ENCODE results near the gene TRAF5.

The TRAF5 gene

DNA sequence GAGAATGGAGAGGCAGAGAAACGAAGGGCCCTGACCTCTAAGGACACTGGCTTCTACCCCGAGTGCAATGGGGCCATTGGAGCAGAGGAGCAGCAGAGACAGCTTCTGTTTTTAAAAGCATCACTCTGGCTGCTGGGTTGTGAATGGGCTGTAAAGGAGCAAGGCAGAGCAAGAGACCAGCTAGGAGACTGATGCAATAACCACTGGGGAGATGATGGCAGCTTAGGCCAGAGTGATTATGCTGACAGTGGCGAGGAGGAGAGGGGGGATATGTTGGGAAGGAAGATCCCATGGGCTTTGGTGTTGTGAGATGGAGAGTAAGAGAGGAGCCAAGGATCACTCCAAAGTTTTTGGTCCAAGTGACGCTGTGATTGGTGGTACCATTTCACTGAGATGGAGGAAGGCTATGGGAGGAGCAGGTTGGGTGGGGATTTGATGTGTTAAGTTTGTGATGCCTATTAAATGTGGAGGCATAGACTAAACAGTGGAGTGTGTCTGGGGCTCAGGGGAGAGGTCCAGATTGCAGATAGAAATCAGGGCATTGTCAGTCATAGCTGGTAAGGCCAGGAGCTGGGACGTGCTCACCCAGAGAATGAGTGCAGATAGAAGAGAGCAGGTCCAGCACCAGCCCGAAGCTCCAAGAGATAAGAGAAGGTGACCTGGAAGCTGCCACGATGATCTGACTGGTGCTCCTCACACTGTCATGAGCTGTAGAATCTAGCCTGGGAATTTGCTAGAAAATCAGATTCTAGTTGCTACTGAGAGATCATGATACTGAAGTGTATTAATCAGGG lies 11.0 kb downstream of the TRAF5 start:
- H3K27me3 ChIP-seq (ENCODE audit: insufficient read depth, low read length, poor library complexity): no peaks in the 10 kb centered on the region
- H3K36me3 ChIP-seq (ENCODE audit: insufficient read depth, low read length): no peaks in the 10 kb centered on the region
- H3K4me2 ChIP-seq (ENCODE audit: insufficient read depth, low read length): no peak overlapping the region
- no peaks in the 10 kb centered on the region; the same call in 1 of the 2 replicates for H4K20me1 ChIP-seq (ENCODE audit: insufficient read depth, low read length)
- ATAC-seq (ENCODE audit: insufficient read depth, low read depth) (no peak), DNase-seq (no peak)
- H2AFZ ChIP-seq (ENCODE audit: low read depth, low read length): no peak overlapping the region
- no peak overlapping the region for H3K9ac ChIP-seq (ENCODE audit: low read depth, low read length)
- H3K27ac ChIP-seq (ENCODE audit: low read length): no peak overlapping the region
- no peaks in the 10 kb centered on the region for H3K9me3 ChIP-seq (ENCODE audit: insufficient read depth, low read length, severe bottlenecking)
- TF ChIP-seq, protein P1, sequence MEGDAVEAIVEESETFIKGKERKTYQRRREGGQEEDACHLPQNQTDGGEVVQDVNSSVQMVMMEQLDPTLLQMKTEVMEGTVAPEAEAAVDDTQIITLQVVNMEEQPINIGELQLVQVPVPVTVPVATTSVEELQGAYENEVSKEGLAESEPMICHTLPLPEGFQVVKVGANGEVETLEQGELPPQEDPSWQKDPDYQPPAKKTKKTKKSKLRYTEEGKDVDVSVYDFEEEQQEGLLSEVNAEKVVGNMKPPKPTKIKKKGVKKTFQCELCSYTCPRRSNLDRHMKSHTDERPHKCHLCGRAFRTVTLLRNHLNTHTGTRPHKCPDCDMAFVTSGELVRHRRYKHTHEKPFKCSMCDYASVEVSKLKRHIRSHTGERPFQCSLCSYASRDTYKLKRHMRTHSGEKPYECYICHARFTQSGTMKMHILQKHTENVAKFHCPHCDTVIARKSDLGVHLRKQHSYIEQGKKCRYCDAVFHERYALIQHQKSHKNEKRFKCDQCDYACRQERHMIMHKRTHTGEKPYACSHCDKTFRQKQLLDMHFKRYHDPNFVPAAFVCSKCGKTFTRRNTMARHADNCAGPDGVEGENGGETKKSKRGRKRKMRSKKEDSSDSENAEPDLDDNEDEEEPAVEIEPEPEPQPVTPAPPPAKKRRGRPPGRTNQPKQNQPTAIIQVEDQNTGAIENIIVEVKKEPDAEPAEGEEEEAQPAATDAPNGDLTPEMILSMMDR (IDR thresholded peaks at IDR 0.05; ENCODE audit: borderline replicate concordance, extremely low read depth, low read length, poor library complexity, severe bottlenecking): no peak
- peaks cover 12% of the 10 kb centered on the region for H3K4me1 ChIP-seq (ENCODE audit: insufficient read depth, low read length)
- H3K79me2 ChIP-seq (ENCODE audit: insufficient read depth, low read length): no peaks in the 10 kb centered on the region
- no peak overlapping the region for H3K4me3 ChIP-seq (ENCODE audit: low read depth in 1 of 2, low read length in 2 of 2)

DNA sequence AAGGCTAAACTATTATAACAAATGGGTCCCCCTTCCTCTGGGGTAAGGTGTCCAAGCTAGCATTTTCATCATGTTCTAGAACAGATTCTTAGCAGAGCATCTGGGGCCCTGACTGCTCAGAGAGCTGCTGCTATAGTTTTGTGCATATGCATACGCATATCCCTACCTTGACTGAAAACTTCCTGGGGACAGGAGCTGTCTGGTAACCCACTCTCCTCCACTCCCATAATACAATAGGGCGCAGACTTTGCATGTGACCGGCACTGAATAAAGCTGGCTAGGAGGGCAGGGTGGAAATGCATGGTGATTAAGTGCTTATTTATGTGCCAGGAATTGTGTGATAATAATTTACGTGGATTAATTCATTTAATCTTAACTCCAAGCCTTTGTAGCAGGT lies 11.6 kb downstream of the TRAF5 start:
- no peak overlapping the region for H2AFZ ChIP-seq (ENCODE audit: low read depth, low read length)
- H3K9ac ChIP-seq (ENCODE audit: low read depth, low read length): no peak overlapping the region
- TF ChIP-seq, protein P1 (IDR thresholded peaks at IDR 0.05; ENCODE audit: borderline replicate concordance, extremely low read depth, low read length, poor library complexity, severe bottlenecking): no peak
- TF ChIP-seq EZH2 (IDR thresholded peaks at IDR 0.05; ENCODE audit: borderline replicate concordance, low read depth, low read length, severe bottlenecking): no peak
- ATAC-seq (ENCODE audit: insufficient read depth, low read depth) (no peak), DNase-seq (no peak)
- peaks cover 12% of the 10 kb centered on the region for H3K4me1 ChIP-seq (ENCODE audit: insufficient read depth, low read length)
- no peaks in the 10 kb centered on the region for H3K79me2 ChIP-seq (ENCODE audit: insufficient read depth, low read length)
- H4K20me1 ChIP-seq (ENCODE audit: insufficient read depth, low read length): no peaks in the 10 kb centered on the region; the same call in 1 of the 2 replicates
- no peak overlapping the region for H3K4me3 ChIP-seq (ENCODE audit: low read depth in 1 of 2, low read length in 2 of 2)
- H3K27ac ChIP-seq (ENCODE audit: low read length): no peak overlapping the region
- H3K9me3 ChIP-seq (ENCODE audit: insufficient read depth, low read length, severe bottlenecking): no peaks in the 10 kb centered on the region
- H3K4me2 ChIP-seq (ENCODE audit: insufficient read depth, low read length): no peak overlapping the region
- H3K36me3 ChIP-seq (ENCODE audit: insufficient read depth, low read length): no peaks in the 10 kb centered on the region
- H3K27me3 ChIP-seq (ENCODE audit: insufficient read depth, low read length, poor library complexity): no peaks in the 10 kb centered on the region

DNA sequence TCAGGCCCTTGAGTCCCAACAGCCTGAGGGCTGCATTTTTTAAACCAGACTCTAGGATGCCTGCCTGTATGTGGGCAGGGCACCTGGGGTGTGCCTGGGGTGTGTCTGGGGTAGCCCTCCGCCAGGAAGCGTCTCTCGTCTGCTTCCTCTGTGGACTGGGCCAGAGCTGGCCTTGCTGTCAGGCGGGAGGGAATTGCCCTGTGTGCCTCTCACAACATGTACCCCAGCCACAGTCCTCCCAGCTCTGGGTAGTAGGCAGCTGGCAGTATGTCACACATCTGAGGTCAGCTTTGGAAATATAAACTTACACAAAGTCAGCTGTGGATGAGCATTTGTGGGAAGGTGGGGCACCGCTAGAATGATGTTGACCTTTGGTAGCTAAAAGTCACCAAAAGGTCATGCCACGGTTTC lies 13.0 kb downstream of the TRAF5 start:
- no peaks in the 10 kb centered on the region for H3K9me3 ChIP-seq (ENCODE audit: insufficient read depth, low read length, severe bottlenecking)
- no peak overlapping the region for H3K9ac ChIP-seq (ENCODE audit: low read depth, low read length)
- no peak overlapping the region for H3K4me3 ChIP-seq (ENCODE audit: low read depth in 1 of 2, low read length in 2 of 2)
- no peak overlapping the region for H3K4me2 ChIP-seq (ENCODE audit: insufficient read depth, low read length)
- no peaks in the 10 kb centered on the region for H3K36me3 ChIP-seq (ENCODE audit: insufficient read depth, low read length)
- no peak overlapping the region for H2AFZ ChIP-seq (ENCODE audit: low read depth, low read length)
- no peak for TF ChIP-seq EZH2 (IDR thresholded peaks at IDR 0.05; ENCODE audit: borderline replicate concordance, low read depth, low read length, severe bottlenecking)
- TF ChIP-seq, protein P1 (IDR thresholded peaks at IDR 0.05; ENCODE audit: borderline replicate concordance, extremely low read depth, low read length, poor library complexity, severe bottlenecking): no peak
- no peaks in the 10 kb centered on the region for H3K79me2 ChIP-seq (ENCODE audit: insufficient read depth, low read length)
- DNase-seq (no peak), ATAC-seq (ENCODE audit: insufficient read depth, low read depth) (no peak)
- no peaks in the 10 kb centered on the region; the same call in 1 of the 2 replicates for H4K20me1 ChIP-seq (ENCODE audit: insufficient read depth, low read length)
- H3K27ac ChIP-seq (ENCODE audit: low read length): no peak overlapping the region
- H3K27me3 ChIP-seq (ENCODE audit: insufficient read depth, low read length, poor library complexity): no peaks in the 10 kb centered on the region
- H3K4me1 ChIP-seq (ENCODE audit: insufficient read depth, low read length): peaks cover 12% of the 10 kb centered on the region
